NCI-H510A (cell line): ENCODE data around the gene THAP5.

Source experiments
- DNase-seq: peaks from one replicate; lab custom pipeline; 2025; lab: John Stamatoyannopoulos, UW

The THAP5 gene

DNA sequence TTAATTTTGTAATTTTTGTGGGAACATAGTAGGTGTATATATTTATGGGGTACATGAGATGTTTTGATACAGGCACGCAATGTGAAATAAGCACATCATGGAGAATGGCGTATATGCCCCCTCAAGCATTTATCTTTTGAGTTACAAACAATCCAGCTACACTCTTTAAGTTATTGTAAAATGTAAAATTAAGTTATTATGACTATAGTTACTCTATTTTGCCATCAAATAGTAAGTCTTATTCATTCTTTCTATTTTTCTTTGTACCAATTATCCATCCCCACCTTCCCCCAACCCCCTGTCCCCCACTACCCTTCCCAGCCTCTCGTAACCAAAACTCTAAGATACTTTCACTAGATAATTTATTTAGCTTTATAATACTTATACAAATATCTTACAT is 35.8 kb downstream of the THAP5 start:
- DNase-seq: no peak

DNA sequence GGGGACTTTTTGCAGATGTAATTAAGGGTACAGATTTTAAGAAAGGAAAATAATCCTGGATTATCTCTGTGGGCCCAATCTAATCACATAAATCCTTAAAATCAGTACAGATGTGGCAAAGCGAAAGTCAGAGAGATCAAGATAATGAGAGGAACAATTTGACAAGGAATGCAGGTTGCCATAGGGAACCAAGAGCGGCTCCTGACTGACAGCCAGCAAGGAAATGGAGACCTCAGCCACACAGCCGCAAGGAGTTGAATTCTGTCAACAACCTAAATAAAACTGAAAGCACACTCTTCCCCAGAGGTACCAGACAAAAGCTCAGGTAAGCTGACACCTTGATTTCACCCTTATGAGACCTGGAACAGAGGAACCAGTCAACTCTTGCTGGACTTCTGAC is 40.2 kb downstream of the THAP5 start:
- no peak for DNase-seq

DNA sequence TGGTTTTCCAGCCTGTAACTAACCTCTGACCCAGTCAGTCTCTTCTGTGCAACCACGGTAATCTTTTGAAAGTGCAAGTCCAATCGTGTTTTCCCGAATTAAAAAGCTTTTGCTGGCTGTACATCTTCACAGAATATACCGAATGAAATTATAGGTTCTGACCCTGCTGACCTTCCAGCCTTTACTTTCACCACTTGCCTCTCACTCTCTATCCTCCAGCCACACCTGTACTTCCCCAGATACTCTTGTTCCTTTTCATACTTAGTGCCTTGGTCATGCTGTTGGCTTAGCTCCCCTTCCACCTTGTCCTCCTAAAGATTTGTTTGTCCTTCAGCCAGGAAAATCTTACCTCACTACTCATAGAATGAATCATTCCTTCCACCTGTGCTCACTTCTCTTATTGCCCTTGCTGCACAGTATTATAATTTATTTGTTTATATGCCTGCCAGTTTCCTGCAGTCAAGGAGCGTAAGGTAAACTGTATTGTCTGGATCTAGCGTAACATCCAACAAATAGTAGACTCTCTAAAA is 41.3 kb downstream of the THAP5 start:
- no peak for DNase-seq

DNA sequence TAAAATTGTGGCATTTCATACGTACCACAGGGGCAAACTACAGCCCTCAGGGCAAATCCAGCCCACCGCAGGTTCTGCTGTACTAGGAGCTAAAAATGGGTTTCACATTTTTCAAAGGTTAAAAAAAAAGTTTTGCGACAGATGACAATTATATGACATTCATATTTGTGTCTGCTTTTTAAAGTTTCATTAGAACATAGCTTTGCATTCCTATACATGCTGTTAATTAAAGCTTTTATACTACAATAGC is 42.8 kb downstream of the THAP5 start:
- no peak for DNase-seq

DNA sequence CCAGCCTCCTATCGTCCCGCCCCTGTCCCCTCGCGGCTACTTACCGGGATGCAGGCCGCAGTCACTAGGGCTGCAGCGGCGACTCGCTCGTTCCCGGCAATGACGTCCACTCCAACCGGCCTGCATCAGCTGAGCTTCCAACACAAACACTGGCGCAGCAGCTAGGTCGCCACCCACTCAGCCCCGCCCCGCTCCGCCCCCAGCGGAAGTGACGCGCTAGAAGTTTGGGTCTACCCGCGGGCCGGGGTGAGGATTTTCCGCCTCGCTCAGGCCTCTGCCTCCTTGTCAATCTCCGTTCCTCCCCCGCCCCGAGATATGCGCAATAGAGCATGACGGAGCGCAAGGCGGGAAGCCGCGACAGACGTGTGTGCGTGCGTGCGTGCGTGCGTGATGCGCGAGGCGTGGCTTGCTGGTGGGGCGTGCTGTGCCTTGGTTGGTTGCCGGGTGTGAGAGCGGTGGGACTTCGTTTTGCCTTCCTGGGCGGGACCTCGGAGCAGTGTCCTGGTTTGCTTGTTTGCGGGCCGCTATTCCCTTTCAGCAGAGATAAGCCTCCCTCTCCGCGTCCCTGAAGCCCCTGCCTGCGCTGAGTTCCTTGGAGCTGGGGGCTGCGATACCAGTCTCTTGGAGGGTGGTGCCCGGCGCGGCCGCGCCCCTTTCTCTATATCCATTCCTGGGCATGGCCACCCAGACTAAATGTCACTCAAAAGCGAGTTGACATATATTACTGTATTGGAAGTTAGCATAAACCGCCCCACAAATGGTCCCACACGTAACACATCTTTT is 43.3 kb downstream of the THAP5 start, which contains the start of gene PNPLA8:
Gene PNPLA8, minus strand, starts transcription at position 151 of the 783 bp plus-strand sequence. CDS start 10,644 bp downstream, outside the sequence.
- peak; percentile 91 for DNase-seq

DNA sequence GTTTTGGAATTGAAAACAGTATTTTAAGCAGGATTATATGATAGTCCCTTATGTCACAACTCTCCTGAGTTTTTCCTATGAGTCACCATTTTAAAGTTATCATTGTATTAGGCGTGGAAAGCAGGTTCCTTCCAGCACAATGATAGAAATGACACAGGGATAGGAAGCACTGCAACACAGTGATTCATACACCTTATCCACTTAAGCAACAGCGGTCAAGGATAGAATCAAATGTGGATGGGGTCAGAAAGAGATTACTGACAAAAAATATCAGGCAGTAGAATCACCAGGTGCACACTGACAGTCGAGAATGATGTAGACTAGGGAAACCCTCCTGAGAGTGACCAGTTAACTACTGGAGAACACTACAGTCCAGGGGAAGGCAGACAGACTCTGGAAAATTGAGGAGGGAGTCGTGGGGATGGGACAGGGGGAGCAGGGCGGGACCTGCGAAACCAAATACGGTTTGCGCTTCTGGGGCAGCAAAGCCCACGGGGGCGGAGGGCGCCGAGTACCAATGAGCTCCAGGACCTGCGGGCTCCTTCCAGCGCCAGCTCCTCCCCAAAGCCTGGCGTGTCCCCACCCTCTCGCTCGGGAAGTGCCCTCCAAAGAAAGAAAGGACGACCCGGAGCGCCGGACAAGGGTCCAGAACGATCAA is 44.0 kb downstream of the THAP5 start:
- DNase-seq: peak; percentile 39

DNA sequence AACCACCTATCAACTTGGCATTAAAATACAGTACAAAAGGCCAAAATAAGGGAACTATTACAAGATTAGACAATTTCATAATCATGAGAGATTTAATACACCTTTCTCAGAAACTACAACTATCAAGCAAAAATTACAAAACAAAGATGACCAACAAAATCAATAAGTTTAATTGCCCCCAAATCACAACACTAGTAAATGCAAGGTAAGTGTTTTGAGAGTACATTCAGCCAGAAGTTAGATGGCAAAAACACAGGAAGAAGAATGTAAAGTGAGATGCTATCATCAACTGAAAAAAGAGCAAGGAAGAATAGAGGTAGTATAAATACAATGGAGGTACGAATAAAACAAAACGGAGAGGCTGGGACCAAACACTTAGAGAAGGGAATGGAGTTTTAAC is 46.7 kb downstream of the THAP5 start:
- DNase-seq: no peak

DNA sequence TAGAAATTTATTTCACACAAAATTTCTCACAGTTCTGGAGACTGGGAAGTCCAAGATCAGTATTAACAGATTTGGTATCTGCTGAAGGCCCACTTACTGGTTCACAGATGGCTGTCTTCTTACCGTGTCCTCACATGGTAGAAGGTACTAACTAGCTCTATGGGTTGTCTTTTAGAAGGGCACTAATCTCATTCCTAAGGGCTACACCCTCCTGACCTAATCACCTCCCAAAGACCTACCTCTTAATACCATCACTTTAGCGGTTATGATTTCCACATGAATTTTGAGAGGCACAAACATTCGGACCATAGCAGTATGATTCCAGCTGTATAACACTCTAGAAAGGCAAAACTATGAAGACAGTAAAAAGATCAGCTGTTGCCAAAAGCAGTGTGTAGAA is 51.6 kb downstream of the THAP5 start:
- no peak for DNase-seq

DNA sequence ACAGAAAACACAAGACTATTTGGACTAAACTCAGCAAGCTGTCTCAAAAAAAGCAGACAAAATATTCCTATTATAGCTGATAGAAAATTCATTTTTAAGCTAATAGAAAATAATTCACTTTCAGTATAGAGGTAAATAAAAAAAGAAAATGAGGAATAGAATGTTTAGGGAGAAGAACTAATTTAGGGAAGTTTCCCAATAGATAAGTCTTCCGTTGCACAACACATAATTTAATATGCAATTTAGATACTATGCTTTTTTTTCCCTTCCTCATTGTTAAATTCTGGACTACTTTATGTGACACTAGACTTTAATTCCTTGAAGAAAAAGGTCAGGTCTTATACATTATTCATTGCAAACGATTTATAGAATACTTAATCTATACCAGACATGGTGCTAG is 53.9 kb downstream of the THAP5 start:
- no peak for DNase-seq

DNA sequence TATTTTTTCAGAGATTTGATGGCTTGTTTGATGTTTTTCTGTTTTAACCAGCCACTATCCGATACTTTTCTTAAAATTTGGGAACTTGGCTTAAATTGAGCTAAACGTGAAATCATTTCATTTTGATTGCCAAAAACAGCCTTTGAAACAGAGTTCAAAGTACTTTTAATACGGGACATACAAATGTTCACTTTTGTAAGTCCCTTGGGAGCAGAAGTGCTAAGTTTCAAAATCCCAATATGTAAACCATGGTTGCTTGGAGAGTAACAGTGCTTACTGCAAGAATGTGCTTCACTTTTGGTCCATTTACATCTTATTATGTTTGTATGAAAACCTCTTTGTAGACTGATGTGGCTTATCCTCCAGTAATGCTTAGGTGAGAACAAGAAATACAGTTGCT is 54.5 kb downstream of the THAP5 start:
- no peak for DNase-seq
